ENCODE results near the gene WASF3.

The WASF3 gene

GRCh38 chr13:26680572-26680971, 123.1 kb downstream of the WASF3 start:
- no peak overlapping the region for H3K27ac ChIP-seq
- TF ChIP-seq, protein P1, sequence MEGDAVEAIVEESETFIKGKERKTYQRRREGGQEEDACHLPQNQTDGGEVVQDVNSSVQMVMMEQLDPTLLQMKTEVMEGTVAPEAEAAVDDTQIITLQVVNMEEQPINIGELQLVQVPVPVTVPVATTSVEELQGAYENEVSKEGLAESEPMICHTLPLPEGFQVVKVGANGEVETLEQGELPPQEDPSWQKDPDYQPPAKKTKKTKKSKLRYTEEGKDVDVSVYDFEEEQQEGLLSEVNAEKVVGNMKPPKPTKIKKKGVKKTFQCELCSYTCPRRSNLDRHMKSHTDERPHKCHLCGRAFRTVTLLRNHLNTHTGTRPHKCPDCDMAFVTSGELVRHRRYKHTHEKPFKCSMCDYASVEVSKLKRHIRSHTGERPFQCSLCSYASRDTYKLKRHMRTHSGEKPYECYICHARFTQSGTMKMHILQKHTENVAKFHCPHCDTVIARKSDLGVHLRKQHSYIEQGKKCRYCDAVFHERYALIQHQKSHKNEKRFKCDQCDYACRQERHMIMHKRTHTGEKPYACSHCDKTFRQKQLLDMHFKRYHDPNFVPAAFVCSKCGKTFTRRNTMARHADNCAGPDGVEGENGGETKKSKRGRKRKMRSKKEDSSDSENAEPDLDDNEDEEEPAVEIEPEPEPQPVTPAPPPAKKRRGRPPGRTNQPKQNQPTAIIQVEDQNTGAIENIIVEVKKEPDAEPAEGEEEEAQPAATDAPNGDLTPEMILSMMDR (conservative IDR thresholded peaks at IDR 0.05) = no peak
- TF ChIP-seq ZFX (IDR thresholded peaks at IDR 0.05) = no peak

- TF ChIP-seq ZFX (IDR thresholded peaks at IDR 0.05) = no peak
- TF ChIP-seq, protein P1 (conservative IDR thresholded peaks at IDR 0.05) = no peak
- no peak overlapping the region for H3K27ac ChIP-seq
These were observed 123.6 kb downstream of the WASF3 start for GRCh38 chr13:26681036-26681435.

GRCh38 chr13:26682606-26683005, 125.1 kb downstream of the WASF3 start:
- no peak for TF ChIP-seq ZFX (IDR thresholded peaks at IDR 0.05)
- TF ChIP-seq, protein P1 (conservative IDR thresholded peaks at IDR 0.05) = no peak
- no peak overlapping the region for H3K27ac ChIP-seq

DNA sequence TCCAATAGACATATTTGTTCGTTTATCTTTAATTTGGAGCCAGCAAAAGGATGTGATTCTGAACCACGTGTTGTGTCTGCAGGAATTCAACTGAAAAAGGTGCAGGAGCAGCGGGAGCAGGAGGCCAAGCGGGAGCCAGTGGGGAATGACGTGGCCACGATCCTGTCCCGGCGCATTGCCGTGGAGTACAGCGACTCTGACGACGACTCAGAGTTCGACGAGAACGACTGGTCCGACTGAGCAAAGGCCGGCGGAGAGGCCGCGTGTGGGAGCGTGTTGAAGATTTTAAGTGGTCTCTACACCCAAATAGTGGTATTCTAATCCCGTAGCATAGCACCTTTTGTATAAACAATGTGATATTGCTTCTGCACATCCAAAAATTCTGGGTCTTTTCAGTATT, 128.1 kb downstream of the WASF3 start:
- no peak for TF ChIP-seq ZFX (IDR thresholded peaks at IDR 0.05)
- TF ChIP-seq, protein P1 (conservative IDR thresholded peaks at IDR 0.05) = no peak

DNA sequence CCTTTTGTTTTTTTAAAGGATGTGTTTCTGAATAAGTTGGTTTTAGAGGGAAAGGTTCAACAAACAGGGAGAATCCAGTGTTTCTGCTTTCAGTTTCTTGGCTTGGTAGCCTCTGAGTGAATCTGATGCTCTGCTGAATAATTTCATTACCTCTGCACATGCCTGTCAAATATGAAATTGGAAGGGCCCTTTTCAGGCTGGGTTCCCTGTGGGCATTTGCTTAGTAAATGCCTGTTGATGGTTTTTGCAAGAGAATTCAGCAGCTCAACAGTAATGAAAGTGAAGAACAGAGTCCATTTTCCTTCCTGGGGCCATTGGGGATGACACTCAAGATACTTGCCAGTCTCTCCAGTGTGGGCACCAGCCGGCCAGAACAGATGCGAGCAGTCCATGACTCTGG, 128.8 kb downstream of the WASF3 start:
- no peak overlapping the region for H3K27ac ChIP-seq
- TF ChIP-seq, protein P1 (conservative IDR thresholded peaks at IDR 0.05) = no peak
- no peak for TF ChIP-seq ZFX (IDR thresholded peaks at IDR 0.05)

More for the DNA sequence above, 128.1 kb downstream of the WASF3 start:
- no peak overlapping the region for H3K27ac ChIP-seq

DNA sequence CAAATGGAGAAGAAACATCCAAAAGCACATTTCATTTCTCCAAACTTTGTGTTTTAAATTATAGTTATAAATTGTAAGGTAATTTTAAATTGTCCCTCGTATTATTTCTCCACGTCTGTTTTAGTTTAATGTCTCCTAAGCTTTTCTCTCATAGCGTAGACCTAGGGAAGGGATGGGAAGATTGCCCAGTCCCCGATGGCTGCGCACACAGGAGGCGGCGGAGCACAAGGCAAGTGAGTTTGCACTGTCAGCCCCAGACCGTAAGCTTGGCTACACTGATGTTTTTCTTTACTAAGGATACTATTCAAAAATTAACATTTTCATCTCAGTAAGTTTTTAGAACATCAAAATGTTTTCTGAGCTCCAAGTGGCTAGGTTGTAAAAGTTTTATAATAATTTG, 130.8 kb downstream of the WASF3 start:
- TF ChIP-seq, protein P1 (conservative IDR thresholded peaks at IDR 0.05) = no peak
- no peak for TF ChIP-seq ZFX (IDR thresholded peaks at IDR 0.05)
- no peak overlapping the region for H3K27ac ChIP-seq

GRCh38 chr13:26688980-26689379, 131.5 kb downstream of the WASF3 start:
- TF ChIP-seq ZFX (IDR thresholded peaks at IDR 0.05) = no peak
- TF ChIP-seq, protein P1 (conservative IDR thresholded peaks at IDR 0.05) = no peak
- no peak overlapping the region for H3K27ac ChIP-seq
